CD4-positive, CD25-positive, alpha-beta regulatory T cell (primary cell): ENCODE measurements around the gene PCDHB1. TPM values are rescaled to one million over a fixed set of nuclear protein-coding genes. Genes with fewer than 3 reads are reported as not detected.

Experiments used
- ATAC-seq, 2 donors: fragments of 150-1000 bp; cut with Tn5 transposase; one replicate each; pipeline ENCODE4 v1.10.0; 2021; ENCODE audit warnings: low read depth in 2 of 2, moderate number of reproducible peaks in 2 of 2, moderate library complexity in 1 of 2
- DNase-seq, 3 donors: peaks; one replicate each; pipeline versions ENCODE4 v3.0.0 to v3.0.0-alpha.2; 2012 to 2022; ENCODE audit warnings: mixed read lengths in 1 of 3
- H3K27ac ChIP-seq: one replicate; pipeline ENCODE4 v1.7.0; 2013; ENCODE audit warnings: mild to moderate bottlenecking, low read length; ENCODE audit not compliant: insufficient read depth, poor library complexity, severe bottlenecking
- H3K27me3 ChIP-seq: one replicate; pipeline ENCODE4 v1.7.0; 2013; ENCODE audit warnings: low read length; ENCODE audit not compliant: control insufficient read depth, insufficient read depth
- H3K36me3 ChIP-seq: one replicate; pipeline ENCODE4 v1.7.0; 2013; ENCODE audit warnings: mild to moderate bottlenecking, low read length, moderate library complexity; ENCODE audit not compliant: control insufficient read depth, insufficient read depth
- H3K4me1 ChIP-seq: 2 replicates; pipeline ENCODE4 v1.7.0; 2013; ENCODE audit warnings: mild to moderate bottlenecking, low read length; ENCODE audit not compliant: insufficient read depth, control insufficient read depth, poor library complexity, severe bottlenecking
- H3K4me3 ChIP-seq: one replicate; pipeline ENCODE4 v1.7.0; 2013; ENCODE audit warnings: low read depth, mild to moderate bottlenecking, low read length, moderate library complexity
- H3K9me3 ChIP-seq, 2 experiments: 1 replicate in 1 of 2; 2 replicates in 1 of 2; pipeline ENCODE4 v1.7.0; 2013; ENCODE audit warnings: low read length in 2 of 2, mild to moderate bottlenecking in 1 of 2, moderate library complexity in 1 of 2; ENCODE audit not compliant: control insufficient read depth in 2 of 2
- H3K27ac Mint-ChIP-seq, 3 donors: one replicate each; pipeline ENCODE4 v1.8.0; 2020 to 2022; ENCODE audit warnings: mild to moderate bottlenecking in 3 of 3, mixed read lengths in 3 of 3, moderate library complexity in 2 of 3
- H3K27me3 Mint-ChIP-seq: one replicate; pipeline ENCODE4 v1.8.0; 2022; ENCODE audit warnings: mild to moderate bottlenecking, mixed read lengths
- H3K36me3 Mint-ChIP-seq: one replicate; pipeline ENCODE4 v1.8.0; 2020; ENCODE audit warnings: mixed read lengths
- H3K4me1 Mint-ChIP-seq, 4 donors: one replicate each; pipeline ENCODE4 v1.8.0; 2020 to 2022; ENCODE audit warnings: mixed read lengths in 4 of 4, mild to moderate bottlenecking in 1 of 4
- H3K4me3 Mint-ChIP-seq, 4 donors: one replicate each; pipeline ENCODE4 v1.8.0; 2020 to 2022; ENCODE audit warnings: mild to moderate bottlenecking in 4 of 4, mixed read lengths in 4 of 4, moderate library complexity in 3 of 4
- H3K9me3 Mint-ChIP-seq, 7 donors: one replicate each; pipeline ENCODE4 v1.8.0; 2020 to 2022; ENCODE audit warnings: mixed read lengths in 7 of 7, mild to moderate bottlenecking in 3 of 7, moderate library complexity in 2 of 7
- polyA plus RNA-seq, 4 donors: library from polyadenylated mRNA; unstranded; fragments of 300-500 nt; fragmentation: Illumina TruSeq; gene quantifications; one replicate each; pipeline ENCODE4 v1.2.3, GENCODE V29; 2021
- total RNA-seq: library from RNA; stranded (reverse); gene quantifications from one replicate; pipeline ENCODE4 v1.2.3, GENCODE V29; 2022

The PCDHB1 gene
- total and polyA plus RNA-seq, 5 donors from 2014 or later, result not detected

DNA sequence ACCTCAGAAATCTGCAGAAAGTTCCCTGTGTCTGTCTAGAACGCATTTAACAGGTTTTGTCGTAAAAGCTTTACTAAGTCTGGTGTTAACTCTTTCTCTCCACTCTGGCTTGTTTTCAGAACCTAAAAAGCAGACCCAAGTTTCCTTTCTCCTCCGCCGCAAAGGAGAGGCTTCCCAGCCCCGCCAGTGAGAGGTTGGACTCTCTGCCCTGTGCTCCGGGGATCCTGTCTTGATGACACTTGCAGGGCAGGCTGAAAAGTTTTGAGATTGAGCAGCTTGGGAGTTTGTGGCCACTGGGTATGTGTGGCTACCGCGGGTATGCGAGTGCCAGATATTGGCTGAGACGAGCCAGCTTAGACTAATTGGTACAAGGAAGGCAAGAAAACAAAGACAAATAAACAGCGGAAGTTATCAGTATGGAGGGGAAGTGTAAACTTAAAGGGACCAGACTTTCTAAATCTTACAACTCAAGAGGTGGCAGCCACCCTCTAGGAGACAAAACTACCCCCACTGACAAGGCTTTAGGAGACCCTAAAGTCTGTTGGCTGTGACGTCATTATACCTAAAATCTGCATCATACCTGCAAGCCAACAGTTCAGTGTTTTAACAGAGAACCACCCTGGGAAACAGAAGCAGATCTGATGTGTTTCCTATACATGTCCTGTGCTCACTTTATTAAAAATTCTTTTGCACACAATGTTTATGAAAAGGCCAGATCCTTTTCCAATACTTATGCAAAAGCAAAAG is 41.0 kb upstream of the PCDHB1 start:
- no peaks in the 10 kb centered on the region for H3K36me3 ChIP-seq
- DNase-seq (no peak), ATAC-seq (no peak)
- Mint-ChIP-seq H3K9me3 (peaks cover 0 to 5% (median 1%) of the 10 kb centered on the region in 7 donors), H3K4me1 (no peaks in the 10 kb centered on the region), H3K27me3 (no peaks in the 10 kb centered on the region), H3K27ac (no peak overlapping the region), H3K4me3 (no peak overlapping the region), H3K36me3 (no peaks in the 10 kb centered on the region)
- H3K27ac ChIP-seq, result no peak overlapping the region
- H3K4me3 ChIP-seq, result no peak overlapping the region
- peaks cover 2% of the 10 kb centered on the region for H3K27me3 ChIP-seq
- no peaks in the 10 kb centered on the region for H3K4me1 ChIP-seq
- H3K9me3 ChIP-seq, result no peaks in the 10 kb centered on the region

DNA sequence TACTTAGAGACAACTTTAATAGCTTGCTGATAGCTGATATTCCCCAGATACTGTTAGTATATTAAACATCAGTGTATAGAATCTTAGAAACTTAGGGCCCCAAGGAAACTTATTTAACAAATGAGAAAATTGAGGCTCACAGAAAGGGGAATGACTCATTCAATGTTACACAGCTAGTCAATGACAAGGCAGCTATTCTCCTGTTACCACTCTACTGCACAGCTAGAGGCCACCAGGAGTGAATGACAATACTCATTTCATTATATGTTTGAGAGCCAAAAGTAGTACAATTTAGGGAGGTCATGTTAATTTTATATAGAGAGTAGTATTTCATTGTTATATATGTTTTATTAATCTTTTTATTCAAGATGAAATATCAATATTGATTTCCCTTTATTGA is 33.2 kb upstream of the PCDHB1 start:
- Mint-ChIP-seq H3K9me3 (peaks cover 0 to 4% (median 0%) of the 10 kb centered on the region in 7 donors), H3K27ac (no peak overlapping the region), H3K4me1 (no peaks in the 10 kb centered on the region), H3K27me3 (no peaks in the 10 kb centered on the region), H3K36me3 (no peaks in the 10 kb centered on the region), H3K4me3 (no peak overlapping the region)
- DNase-seq, result no peak
- no peaks in the 10 kb centered on the region for H3K9me3 ChIP-seq
- no peak for ATAC-seq
- H3K4me3 ChIP-seq, result no peak overlapping the region
- H3K27me3 ChIP-seq, result no peaks in the 10 kb centered on the region
- no peak overlapping the region for H3K27ac ChIP-seq
- no peaks in the 10 kb centered on the region for H3K4me1 ChIP-seq
- H3K36me3 ChIP-seq, result no peaks in the 10 kb centered on the region

DNA sequence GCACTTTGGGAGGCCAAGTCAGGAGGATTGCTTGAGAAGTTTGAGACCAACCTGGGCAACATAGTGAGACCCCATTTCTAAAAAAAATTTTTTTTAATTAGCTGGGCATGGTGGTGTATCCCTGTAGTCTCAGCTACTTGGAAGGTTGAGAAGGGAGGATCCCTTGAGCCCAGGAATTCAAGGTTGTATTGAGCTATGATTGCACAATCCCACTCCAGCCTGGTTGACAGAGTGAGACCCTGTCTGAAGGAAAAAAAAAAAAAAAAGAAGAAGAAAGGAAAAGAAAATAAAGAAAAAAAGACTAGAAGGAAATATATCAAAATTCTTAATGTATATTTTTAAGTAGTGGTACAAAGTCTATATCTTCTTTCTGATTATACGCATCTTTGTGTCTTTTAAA is 28.8 kb upstream of the PCDHB1 start:
- no peaks in the 10 kb centered on the region for H3K36me3 Mint-ChIP-seq
- no peak overlapping the region for H3K27ac Mint-ChIP-seq
- H3K4me1 Mint-ChIP-seq, result no peaks in the 10 kb centered on the region
- H3K27ac ChIP-seq, result no peak overlapping the region
- no peaks in the 10 kb centered on the region for H3K27me3 Mint-ChIP-seq
- ATAC-seq (no peak), DNase-seq (no peak)
- peaks cover 0 to 5% of the 10 kb centered on the region in 2 experiments for H3K9me3 ChIP-seq
- H3K9me3 Mint-ChIP-seq, result peaks cover 0 to 7% (median 3%) of the 10 kb centered on the region in 7 donors
- H3K27me3 ChIP-seq, result no peaks in the 10 kb centered on the region
- no peaks in the 10 kb centered on the region for H3K4me1 ChIP-seq
- no peak overlapping the region for H3K4me3 ChIP-seq
- H3K4me3 Mint-ChIP-seq, result no peak overlapping the region
- H3K36me3 ChIP-seq, result no peaks in the 10 kb centered on the region

DNA sequence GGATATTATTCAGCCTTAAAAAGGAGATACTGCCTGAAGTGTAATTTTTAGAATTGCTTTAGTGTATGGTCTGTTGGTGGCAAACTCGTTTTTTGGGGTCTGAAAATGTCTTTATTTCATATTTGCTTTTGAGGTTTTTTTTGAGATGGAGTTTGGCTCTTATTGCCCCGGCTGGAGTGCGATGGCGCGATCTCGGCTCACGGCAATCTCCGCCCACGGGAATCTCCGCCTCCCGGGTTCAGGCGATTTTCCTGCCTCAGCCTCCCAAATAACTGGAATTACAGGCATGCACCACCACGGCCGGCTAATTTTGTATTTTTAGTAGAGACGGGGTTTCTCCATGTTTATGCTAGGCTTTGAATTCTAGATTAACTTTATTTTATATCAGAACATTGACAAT is 20.2 kb upstream of the PCDHB1 start:
- no peaks in the 10 kb centered on the region for H3K27me3 Mint-ChIP-seq
- H3K4me3 Mint-ChIP-seq, result no peak overlapping the region
- H3K4me1 ChIP-seq, result no peaks in the 10 kb centered on the region
- no peak overlapping the region for H3K27ac Mint-ChIP-seq
- ATAC-seq, result no peak
- no peaks in the 10 kb centered on the region for H3K36me3 ChIP-seq
- H3K27me3 ChIP-seq, result no peaks in the 10 kb centered on the region
- no peaks in the 10 kb centered on the region for H3K9me3 ChIP-seq
- DNase-seq, result no peak
- no peaks in the 10 kb centered on the region for H3K4me1 Mint-ChIP-seq
- H3K4me3 ChIP-seq, result no peak overlapping the region
- peaks cover 0 to under 1% (median 0%) of the 10 kb centered on the region in 7 donors for H3K9me3 Mint-ChIP-seq
- H3K27ac ChIP-seq, result no peak overlapping the region
- no peaks in the 10 kb centered on the region for H3K36me3 Mint-ChIP-seq

DNA sequence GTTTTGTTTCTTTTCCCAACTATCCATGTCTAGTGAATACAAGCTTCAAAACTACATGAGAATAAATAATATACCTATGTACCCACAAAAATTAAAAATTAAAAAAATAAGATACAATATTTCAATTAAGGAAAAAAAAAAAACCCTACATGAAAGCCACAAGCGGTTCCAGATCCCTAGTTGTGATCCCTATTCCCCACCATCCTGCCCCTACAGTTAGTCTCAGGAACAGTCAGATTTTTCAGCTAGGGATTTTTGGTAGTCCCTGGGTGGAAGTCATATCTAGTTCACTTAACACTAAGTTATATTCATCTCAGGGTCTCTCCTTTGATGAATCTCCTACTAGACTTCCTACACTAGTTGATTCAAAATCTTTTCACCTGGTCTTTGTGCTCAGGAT is 18.5 kb upstream of the PCDHB1 start:
- no peak for DNase-seq
- no peak overlapping the region for H3K4me3 ChIP-seq
- no peaks in the 10 kb centered on the region for H3K27me3 ChIP-seq
- H3K9me3 ChIP-seq, result no peaks in the 10 kb centered on the region
- H3K27ac ChIP-seq, result no peak overlapping the region
- peaks cover 0 to 2% (median 0%) of the 10 kb centered on the region in 7 donors for H3K9me3 Mint-ChIP-seq
- H3K4me1 Mint-ChIP-seq, result no peaks in the 10 kb centered on the region
- H3K36me3 ChIP-seq, result no peaks in the 10 kb centered on the region
- H3K4me3 Mint-ChIP-seq, result no peak overlapping the region
- H3K27me3 Mint-ChIP-seq, result no peaks in the 10 kb centered on the region
- no peak for ATAC-seq
- H3K4me1 ChIP-seq, result no peaks in the 10 kb centered on the region
- H3K27ac Mint-ChIP-seq, result no peak overlapping the region
- no peaks in the 10 kb centered on the region for H3K36me3 Mint-ChIP-seq

DNA sequence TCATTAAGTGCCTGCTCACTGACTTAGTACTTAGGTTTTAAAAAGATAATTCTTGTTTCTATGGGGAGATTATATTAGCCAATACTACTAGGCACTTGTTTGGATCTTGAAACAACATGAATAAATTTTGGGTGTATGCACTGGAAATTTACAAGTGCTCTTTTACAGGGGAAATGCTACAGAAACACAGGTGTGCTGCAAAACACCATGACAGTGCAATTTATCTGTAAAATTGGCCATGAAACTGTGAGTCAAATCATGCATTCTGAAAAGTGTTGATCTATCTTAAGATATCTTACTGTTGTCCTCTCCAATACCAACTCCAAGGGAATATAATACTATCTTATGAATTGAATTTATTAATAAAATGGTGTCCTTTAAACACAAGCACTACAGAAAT is 12.1 kb upstream of the PCDHB1 start:
- Mint-ChIP-seq H3K36me3 (no peaks in the 10 kb centered on the region), H3K27me3 (no peaks in the 10 kb centered on the region), H3K9me3 (peaks cover 0 to 5% (median 2%) of the 10 kb centered on the region in 7 donors), H3K4me1 (no peaks in the 10 kb centered on the region), H3K27ac (no peak overlapping the region), H3K4me3 (no peak overlapping the region)
- peaks cover 3% of the 10 kb centered on the region for H3K27me3 ChIP-seq
- ATAC-seq, result no peak
- H3K4me1 ChIP-seq, result no peaks in the 10 kb centered on the region
- H3K27ac ChIP-seq, result no peak overlapping the region
- H3K36me3 ChIP-seq, result no peaks in the 10 kb centered on the region
- DNase-seq, result no peak
- peaks cover 2 to 16% of the 10 kb centered on the region in 2 experiments for H3K9me3 ChIP-seq
- no peak overlapping the region for H3K4me3 ChIP-seq

DNA sequence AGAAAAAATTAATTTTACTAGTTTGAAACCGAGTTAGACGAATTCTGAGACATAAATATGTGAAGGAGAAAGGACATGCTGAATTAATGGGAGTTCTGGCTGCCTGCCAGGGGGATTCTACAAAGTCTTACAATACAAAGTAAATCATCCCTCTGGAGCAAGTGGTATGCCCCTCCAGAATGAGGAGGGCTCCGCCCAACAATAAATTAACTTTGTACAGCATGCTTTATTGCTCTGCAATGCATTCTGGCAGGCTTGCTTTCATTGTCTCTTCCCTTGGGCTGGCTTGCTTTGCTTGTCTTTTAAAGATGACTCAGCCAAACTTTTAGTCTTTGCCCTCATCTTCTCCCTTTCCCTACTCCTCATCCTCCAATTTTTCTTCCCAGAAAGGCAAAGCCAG is 11.7 kb upstream of the PCDHB1 start:
- H3K4me1 ChIP-seq, result no peaks in the 10 kb centered on the region

More for the DNA sequence above, 11.7 kb upstream of the PCDHB1 start:
- no peaks in the 10 kb centered on the region for H3K36me3 ChIP-seq
- Mint-ChIP-seq H3K4me3 (no peak overlapping the region), H3K4me1 (no peaks in the 10 kb centered on the region), H3K36me3 (no peaks in the 10 kb centered on the region), H3K27ac (no peak overlapping the region), H3K9me3 (peaks cover 0 to 9% (median 2%) of the 10 kb centered on the region in 7 donors), H3K27me3 (no peaks in the 10 kb centered on the region)
- H3K27me3 ChIP-seq, result peaks cover 3% of the 10 kb centered on the region
- H3K27ac ChIP-seq, result no peak overlapping the region
- no peak overlapping the region for H3K4me3 ChIP-seq
- ATAC-seq (no peak), DNase-seq (no peak)
- peaks cover 2 to 16% of the 10 kb centered on the region in 2 experiments for H3K9me3 ChIP-seq
